Muscle layer of colon (tissue), 2 donors: ENCODE data around the gene DUSP8.
"Not testable (repeated sequence)": the region's sequence is repeated elsewhere in the genome, so short reads cannot be mapped to it uniquely, and the experiment has no call there.

Experiments
- H3K27ac ChIP-seq: one replicate; pipeline ENCODE4 v1.7.0; 2013; ENCODE audit warnings: low read depth, mild to moderate bottlenecking, low read length, moderate library complexity
- H3K27me3 ChIP-seq, 2 donors: one replicate each; pipeline ENCODE4 v1.7.0; 2013; ENCODE audit warnings: low read length in 2 of 2, mild to moderate bottlenecking in 2 of 2; ENCODE audit not compliant: insufficient read depth in 2 of 2, control insufficient read depth in 1 of 2
- H3K36me3 ChIP-seq: one replicate; pipeline ENCODE4 v1.7.0; 2013; ENCODE audit warnings: mild to moderate bottlenecking, low read length; ENCODE audit not compliant: insufficient read depth
- H3K4me1 ChIP-seq: one replicate; pipeline ENCODE4 v1.7.0; 2013; ENCODE audit warnings: mild to moderate bottlenecking, low read length; ENCODE audit not compliant: insufficient read depth
- H3K4me3 ChIP-seq, 2 donors: one replicate each; pipeline ENCODE4 v1.7.0; 2013; ENCODE audit warnings: low read length in 2 of 2, low read depth in 1 of 2, mild to moderate bottlenecking in 1 of 2, moderate library complexity in 1 of 2
- H3K9ac ChIP-seq: one replicate; pipeline ENCODE4 v1.7.0; 2013; ENCODE audit warnings: low read length
- H3K9me3 ChIP-seq: one replicate; pipeline ENCODE4 v1.7.0; 2013; ENCODE audit warnings: mild to moderate bottlenecking, low read length
- donor health status: abdominal sarcoma.
- donor health status: Adenocarcinoma of cecum.

Gene DUSP8, protein sequence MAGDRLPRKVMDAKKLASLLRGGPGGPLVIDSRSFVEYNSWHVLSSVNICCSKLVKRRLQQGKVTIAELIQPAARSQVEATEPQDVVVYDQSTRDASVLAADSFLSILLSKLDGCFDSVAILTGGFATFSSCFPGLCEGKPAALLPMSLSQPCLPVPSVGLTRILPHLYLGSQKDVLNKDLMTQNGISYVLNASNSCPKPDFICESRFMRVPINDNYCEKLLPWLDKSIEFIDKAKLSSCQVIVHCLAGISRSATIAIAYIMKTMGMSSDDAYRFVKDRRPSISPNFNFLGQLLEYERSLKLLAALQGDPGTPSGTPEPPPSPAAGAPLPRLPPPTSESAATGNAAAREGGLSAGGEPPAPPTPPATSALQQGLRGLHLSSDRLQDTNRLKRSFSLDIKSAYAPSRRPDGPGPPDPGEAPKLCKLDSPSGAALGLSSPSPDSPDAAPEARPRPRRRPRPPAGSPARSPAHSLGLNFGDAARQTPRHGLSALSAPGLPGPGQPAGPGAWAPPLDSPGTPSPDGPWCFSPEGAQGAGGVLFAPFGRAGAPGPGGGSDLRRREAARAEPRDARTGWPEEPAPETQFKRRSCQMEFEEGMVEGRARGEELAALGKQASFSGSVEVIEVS

GRCh38 chr11:1572197-1573076, at the start of gene DUSP8:
Gene DUSP8 (minus strand): TSS chr11:1572271. CDS start chr11:1565826, 6,445 bp downstream.
- Histone ChIP-seq H3K4me1 (peaks cover 28% of the 10 kb centered on the region), H3K27ac (peak within 1 kb of the TSS; percentile 93), H3K4me3 (peak within 1 kb of the TSS; percentile 45 to 75), H3K9me3 (no peaks in the 10 kb centered on the region), H3K9ac (peak within 1 kb of the TSS; percentile 53), H3K27me3 (no peaks in the 10 kb centered on the region), H3K36me3 (no peaks in the 10 kb centered on the region)

DNA sequence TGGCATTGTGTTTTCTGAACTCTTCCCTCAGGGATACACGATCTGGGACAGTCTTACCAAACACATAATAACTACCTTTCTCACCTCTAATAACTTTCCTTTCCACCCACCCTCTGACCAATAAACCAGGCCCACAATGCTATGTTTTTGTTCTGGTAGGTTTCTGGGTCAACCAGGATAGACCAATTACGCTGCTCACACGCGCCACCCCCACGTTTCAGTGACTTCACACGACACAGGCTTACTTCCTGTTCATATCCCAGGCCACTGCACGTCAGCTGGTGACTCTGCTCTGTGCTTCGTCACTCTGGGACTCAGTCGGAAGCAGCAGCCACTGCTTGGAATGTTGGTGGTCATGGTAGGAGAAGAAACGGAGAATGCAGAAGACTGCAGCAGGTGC, 47.4 kb upstream of the DUSP8 start:
- no peak overlapping the region for H3K27ac ChIP-seq
- H3K4me3 ChIP-seq, result no peak overlapping the region
- no peaks in the 10 kb centered on the region for H3K4me1 ChIP-seq
- H3K9ac ChIP-seq, result no peak overlapping the region
- H3K9me3 ChIP-seq, result no peaks in the 10 kb centered on the region
- no peaks in the 10 kb centered on the region for H3K27me3 ChIP-seq
- no peaks in the 10 kb centered on the region for H3K36me3 ChIP-seq

- H3K27me3 ChIP-seq, result no peaks in the 10 kb centered on the region
- no peak overlapping the region for H3K9ac ChIP-seq
- no peaks in the 10 kb centered on the region for H3K4me1 ChIP-seq
- no peak overlapping the region for H3K4me3 ChIP-seq
- H3K9me3 ChIP-seq, result no peaks in the 10 kb centered on the region
- no peak overlapping the region for H3K27ac ChIP-seq
- no peaks in the 10 kb centered on the region for H3K36me3 ChIP-seq
Measured at GRCh38 chr11:1618231-1618630, 46.2 kb upstream of the DUSP8 start.

DNA sequence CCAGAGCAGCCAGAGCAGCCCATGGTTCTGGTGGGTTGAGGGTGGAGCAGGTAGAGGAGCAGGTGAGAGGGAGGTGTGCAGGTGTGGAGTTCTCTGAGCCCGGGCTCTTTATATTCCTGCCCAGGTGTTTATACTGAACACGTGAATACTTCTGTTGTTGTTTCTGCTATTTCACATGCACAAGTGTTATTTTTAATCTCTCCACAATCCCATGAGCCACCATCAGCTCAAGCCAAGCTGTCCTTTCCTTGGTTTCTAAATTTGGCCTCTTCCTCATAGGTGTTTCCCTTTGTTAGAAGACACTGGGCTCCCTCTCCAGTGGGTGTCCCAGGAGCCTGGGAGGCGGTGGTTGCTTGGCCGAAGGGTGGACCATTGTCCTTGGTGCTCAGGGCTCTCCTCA, 36.3 kb upstream of the DUSP8 start, which contains the start of gene KRTAP5-3:
Gene KRTAP5-3 (minus strand): TSS at position 101 of the 400 bp plus-strand sequence. CDS start 78 bp downstream, at position 23.
- Histone ChIP-seq H3K4me3 (no peak within 1 kb of the TSS), H3K27me3 (peaks cover 0 to 16% of the 10 kb centered on the region in 2 donors), H3K9ac (no peak within 1 kb of the TSS), H3K9me3 (no peaks in the 10 kb centered on the region), H3K36me3 (no peaks in the 10 kb centered on the region), H3K4me1 (no peaks in the 10 kb centered on the region), H3K27ac (no peak within 1 kb of the TSS)

GRCh38 chr11:1607901-1608300, 35.8 kb upstream of the DUSP8 start:
- not testable (repeated sequence) for H3K9me3 ChIP-seq, H3K4me1 ChIP-seq, H3K36me3 ChIP-seq, H3K27ac ChIP-seq, H3K9ac ChIP-seq, H3K4me3 ChIP-seq
- peaks cover 0 to 16% of the 10 kb centered on the region in 2 donors for H3K27me3 ChIP-seq

DNA sequence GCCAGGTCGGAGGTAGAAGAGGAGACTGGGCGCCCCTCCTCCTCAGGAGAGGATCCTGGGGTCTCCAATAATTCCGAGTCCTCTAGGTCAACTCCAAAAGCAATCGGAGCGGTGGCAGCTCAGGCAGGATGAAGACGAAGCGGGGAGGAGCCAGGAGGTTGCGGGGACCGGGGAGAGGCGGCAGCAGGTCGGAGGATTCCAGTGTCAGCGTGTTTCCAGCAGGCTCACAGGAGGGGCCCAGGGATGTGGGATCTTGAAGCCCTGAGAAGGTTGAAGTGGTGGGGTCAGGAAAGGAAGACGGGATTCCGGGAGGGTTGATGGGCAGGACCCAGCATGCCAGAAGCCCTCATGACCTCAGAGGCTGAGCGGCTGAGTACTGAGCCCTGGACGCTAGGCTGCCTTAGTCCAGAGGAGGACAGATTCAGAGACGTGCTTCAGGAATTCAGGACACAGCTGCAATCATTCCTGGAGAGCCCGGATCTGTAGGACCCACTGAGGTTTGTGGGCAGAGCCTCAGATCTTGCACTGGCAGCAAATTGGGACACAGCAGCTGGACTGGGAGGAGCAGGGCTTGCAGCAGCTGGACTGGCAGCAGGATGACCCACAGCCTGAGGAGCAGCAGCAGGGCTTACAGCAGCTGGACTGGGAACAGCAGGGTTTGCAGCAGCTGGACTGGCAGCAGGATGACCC, 35.2 kb upstream of the DUSP8 start:
- H3K27ac ChIP-seq, H3K9me3 ChIP-seq, H3K4me3 ChIP-seq, H3K4me1 ChIP-seq, H3K36me3 ChIP-seq, H3K9ac ChIP-seq: not testable (repeated sequence)
- H3K27me3 ChIP-seq, result peaks cover 0 to 16% of the 10 kb centered on the region in 2 donors

GRCh38 chr11:1605923-1606322, 33.9 kb upstream of the DUSP8 start:
- H3K4me3 ChIP-seq, H3K4me1 ChIP-seq, H3K9ac ChIP-seq, H3K36me3 ChIP-seq, H3K9me3 ChIP-seq, H3K27ac ChIP-seq: not testable (repeated sequence)
- H3K27me3 ChIP-seq, result peaks cover 0 to 16% of the 10 kb centered on the region in 2 donors

DNA sequence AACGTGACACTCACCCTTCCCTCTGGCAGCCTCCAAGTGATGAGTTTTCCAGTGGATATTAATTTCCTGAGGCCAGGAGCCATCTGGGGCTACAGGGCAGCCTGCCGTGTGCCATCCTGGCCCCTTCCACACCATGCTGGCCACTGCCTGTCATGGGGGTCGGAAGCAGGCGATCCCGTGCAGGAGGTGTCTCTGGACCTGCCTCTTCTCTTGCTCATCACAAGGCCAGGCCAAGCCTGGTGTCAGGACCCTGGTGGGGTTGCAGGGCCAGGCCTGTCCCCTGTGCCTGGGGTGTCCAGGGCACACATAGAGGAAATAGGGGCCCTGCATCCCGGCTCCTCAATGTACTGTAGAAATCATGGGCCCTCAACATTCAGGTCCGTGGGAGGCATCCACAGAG, 32.6 kb upstream of the DUSP8 start:
- no peaks in the 10 kb centered on the region for H3K36me3 ChIP-seq
- no peak overlapping the region for H3K27ac ChIP-seq
- H3K4me1 ChIP-seq, result no peaks in the 10 kb centered on the region
- H3K9me3 ChIP-seq, result no peaks in the 10 kb centered on the region
- H3K27me3 ChIP-seq, result peaks cover 0 to 16% of the 10 kb centered on the region in 2 donors
- H3K4me3 ChIP-seq, result no peak overlapping the region
- no peak overlapping the region for H3K9ac ChIP-seq

DNA sequence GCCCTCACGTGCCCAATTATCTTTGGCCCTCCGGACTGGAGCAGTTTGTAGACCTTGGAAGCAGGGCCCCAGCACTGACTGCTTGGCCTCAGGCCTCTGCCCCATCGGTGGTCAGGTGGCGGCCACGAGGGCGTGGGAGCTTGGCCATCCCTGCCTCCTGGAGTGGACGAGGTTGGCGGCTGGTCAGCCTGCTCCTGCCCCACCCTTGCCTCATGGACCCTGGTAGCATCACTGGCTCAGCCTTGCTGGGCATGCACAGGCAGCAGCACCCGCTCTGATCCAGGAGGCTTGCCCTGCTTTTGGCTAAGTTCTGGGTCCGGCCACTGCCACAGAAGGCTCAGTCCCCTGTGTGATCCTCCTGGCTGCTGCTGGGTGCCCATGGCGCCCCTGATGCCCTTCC, 32.1 kb upstream of the DUSP8 start:
- peaks cover 0 to 16% of the 10 kb centered on the region in 2 donors for H3K27me3 ChIP-seq
- no peaks in the 10 kb centered on the region for H3K4me1 ChIP-seq
- no peak overlapping the region for H3K27ac ChIP-seq
- H3K9ac ChIP-seq, result no peak overlapping the region
- H3K36me3 ChIP-seq, result no peaks in the 10 kb centered on the region
- H3K9me3 ChIP-seq, result no peaks in the 10 kb centered on the region
- no peak overlapping the region for H3K4me3 ChIP-seq

DNA sequence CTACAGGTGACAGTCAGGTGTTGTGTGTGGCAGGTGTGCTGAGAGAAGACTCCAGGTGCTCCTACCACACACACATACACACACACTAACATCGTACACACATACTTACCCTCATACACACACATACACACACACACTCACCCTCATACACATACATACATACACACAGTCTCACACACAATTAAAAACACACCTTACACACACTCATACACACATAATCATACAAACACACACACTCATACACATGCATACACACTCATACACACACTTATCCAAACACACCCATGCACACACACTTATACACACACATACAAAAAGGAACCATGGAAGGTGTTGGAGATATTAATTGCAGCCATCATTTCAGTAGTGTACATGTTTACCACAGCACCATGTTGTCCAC, 31.6 kb upstream of the DUSP8 start:
- H3K9me3 ChIP-seq, result no peaks in the 10 kb centered on the region
- peaks cover 0 to 16% of the 10 kb centered on the region in 2 donors for H3K27me3 ChIP-seq
- no peak overlapping the region for H3K9ac ChIP-seq
- no peak overlapping the region for H3K27ac ChIP-seq
- no peaks in the 10 kb centered on the region for H3K4me1 ChIP-seq
- H3K4me3 ChIP-seq, result no peak overlapping the region
- no peaks in the 10 kb centered on the region for H3K36me3 ChIP-seq

DNA sequence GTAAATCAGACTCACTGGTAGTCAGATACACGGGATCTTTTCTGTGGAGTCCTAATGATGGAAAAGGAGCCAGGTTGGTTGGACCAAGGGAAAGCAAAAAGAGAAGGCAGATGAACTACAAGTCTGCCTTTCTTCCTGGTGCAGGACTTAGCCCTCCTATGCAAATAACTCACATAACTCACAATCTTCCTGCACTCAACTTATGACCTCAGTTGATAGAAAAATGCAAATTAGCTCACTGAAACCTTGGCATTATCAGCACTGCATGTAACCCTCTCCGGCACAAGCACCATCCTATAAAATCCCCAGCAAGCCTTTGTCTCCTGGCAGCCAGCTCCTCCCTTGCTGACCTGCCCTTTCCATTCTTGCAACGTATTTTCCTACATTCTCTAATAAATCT, 29.6 kb upstream of the DUSP8 start:
- H3K27me3 ChIP-seq, result not testable (repeated sequence)

More for the DNA sequence above, 29.6 kb upstream of the DUSP8 start:
- not testable (repeated sequence) for H3K4me1 ChIP-seq, H3K4me3 ChIP-seq, H3K36me3 ChIP-seq, H3K9me3 ChIP-seq, H3K9ac ChIP-seq, H3K27ac ChIP-seq
